Nephron (organoid): ENCODE data around the gene CRACR2B.

ENCODE experiments used
- H3K27ac Mint-ChIP-seq, 3 experiments: 2 replicates each; pipeline ENCODE4 v1.8.0; 2020; ENCODE audit warnings: mixed read lengths in 3 of 3, mild to moderate bottlenecking in 2 of 3, moderate library complexity in 1 of 3
- H3K27me3 Mint-ChIP-seq: 2 replicates; pipeline ENCODE4 v1.8.0; 2021; ENCODE audit warnings: low read depth, mild to moderate bottlenecking, moderate library complexity, mixed read lengths
- H3K36me3 Mint-ChIP-seq: 2 replicates; pipeline ENCODE4 v1.8.0; 2020; ENCODE audit warnings: low read depth, mixed read lengths
- H3K4me1 Mint-ChIP-seq: 2 replicates; pipeline ENCODE4 v1.8.0; 2020; ENCODE audit warnings: mixed read lengths
- H3K4me3 Mint-ChIP-seq, 3 experiments: 2 replicates each; pipeline ENCODE4 v1.8.0; 2020; ENCODE audit warnings: mild to moderate bottlenecking in 3 of 3, mixed read lengths in 3 of 3, moderate library complexity in 2 of 3
- H3K9me3 Mint-ChIP-seq: 2 replicates; pipeline ENCODE4 v1.8.0; 2020; ENCODE audit warnings: mixed read lengths
- TF ChIP-seq, protein P1 (sequence below), 3 experiments: fragments of 200-600 bp; sonication (generic); IDR thresholded peaks; one replicate each; pipeline ENCODE4 v1.5.0; 2021; ENCODE audit warnings: antibody characterized with exemption in 3 of 3; ENCODE audit not compliant: unreplicated experiment in 3 of 3

Gene CRACR2B

DNA sequence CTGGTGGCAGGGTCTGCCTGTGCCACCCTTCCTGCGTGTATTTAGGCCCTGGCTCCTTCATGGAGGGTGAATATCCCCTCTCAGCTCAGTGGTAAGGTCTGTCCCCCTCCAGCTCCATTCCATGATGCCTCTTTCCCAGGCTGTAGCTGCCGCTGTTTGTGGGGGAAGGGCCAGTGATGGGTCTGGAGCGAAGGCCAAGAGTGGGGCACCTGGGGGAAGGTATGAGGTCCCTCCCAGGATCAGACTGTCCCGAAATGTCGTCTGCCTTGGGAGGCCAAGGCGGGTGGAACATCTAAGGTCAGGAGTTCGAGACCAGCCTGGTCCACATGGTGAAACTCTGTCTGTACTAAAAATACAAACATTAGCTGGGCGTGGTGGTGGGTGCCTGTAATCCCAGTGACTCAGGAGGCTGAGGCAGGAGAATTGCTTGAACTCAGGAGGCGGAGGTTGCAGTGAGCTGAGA, 6.2 kb downstream of the CRACR2B start:
- peak overlapping the region; percentile 25 to 69 (median 63) for H3K27ac Mint-ChIP-seq
- peaks cover 22% of the 10 kb centered on the region for H3K4me1 Mint-ChIP-seq
- peak overlapping the region; percentile 84 to 87 (median 85) for H3K4me3 Mint-ChIP-seq
- H3K27me3 Mint-ChIP-seq = peaks cover 18% of the 10 kb centered on the region
- H3K36me3 Mint-ChIP-seq = peaks cover 5% of the 10 kb centered on the region
- TF ChIP-seq, protein P1, sequence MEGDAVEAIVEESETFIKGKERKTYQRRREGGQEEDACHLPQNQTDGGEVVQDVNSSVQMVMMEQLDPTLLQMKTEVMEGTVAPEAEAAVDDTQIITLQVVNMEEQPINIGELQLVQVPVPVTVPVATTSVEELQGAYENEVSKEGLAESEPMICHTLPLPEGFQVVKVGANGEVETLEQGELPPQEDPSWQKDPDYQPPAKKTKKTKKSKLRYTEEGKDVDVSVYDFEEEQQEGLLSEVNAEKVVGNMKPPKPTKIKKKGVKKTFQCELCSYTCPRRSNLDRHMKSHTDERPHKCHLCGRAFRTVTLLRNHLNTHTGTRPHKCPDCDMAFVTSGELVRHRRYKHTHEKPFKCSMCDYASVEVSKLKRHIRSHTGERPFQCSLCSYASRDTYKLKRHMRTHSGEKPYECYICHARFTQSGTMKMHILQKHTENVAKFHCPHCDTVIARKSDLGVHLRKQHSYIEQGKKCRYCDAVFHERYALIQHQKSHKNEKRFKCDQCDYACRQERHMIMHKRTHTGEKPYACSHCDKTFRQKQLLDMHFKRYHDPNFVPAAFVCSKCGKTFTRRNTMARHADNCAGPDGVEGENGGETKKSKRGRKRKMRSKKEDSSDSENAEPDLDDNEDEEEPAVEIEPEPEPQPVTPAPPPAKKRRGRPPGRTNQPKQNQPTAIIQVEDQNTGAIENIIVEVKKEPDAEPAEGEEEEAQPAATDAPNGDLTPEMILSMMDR (IDR thresholded peaks at IDR 0.05; ENCODE audit: unreplicated experiment in 3 of 3) = no peak
- H3K9me3 Mint-ChIP-seq = no peaks in the 10 kb centered on the region

DNA sequence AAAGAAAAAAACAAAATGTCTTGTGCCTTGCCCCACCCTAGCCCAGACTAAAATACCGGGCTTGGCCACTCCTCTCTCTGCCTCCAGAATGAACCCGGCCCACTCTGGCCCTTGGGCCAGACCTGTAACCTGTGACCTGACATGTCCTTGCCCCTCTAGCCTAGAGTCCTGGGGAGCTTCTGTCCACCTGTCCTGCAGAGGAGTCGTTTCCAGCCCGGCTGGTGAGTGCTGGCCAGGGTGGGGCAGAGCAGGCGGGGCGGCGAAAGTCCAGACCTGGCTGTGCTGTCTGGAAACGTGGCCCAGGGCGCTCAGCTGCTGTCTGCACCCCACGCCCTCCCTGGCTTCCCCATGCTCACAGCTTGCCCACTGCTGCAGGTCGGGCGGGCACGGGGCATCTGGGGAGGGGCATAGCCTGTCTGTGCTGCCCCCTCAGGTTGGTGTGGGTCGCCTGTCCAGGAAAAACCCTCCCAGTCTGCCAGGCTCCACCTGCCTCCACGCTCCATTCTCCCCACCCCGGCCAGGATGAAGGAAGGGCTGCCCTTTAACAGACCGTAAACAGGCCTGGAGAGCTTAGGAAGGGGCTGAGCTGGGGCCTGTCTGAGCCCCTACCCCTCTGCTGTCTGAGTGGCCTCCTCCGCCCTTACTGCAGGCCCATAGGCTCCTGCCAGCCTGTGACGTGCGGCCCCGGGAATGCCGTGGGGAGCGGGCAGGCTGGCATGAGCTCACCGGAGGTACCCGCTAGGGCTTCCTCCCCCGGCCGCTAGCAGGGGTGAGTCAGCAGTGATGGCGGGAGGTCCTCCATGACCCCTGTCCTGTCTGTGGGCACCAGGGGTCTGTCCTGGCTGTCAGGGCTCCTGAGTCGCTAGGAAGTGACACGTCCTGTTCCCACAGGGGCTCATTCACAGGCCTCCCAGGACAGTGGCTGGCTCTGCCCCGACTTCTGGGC, 6.9 kb downstream of the CRACR2B start:
- peaks cover 11% of the 10 kb centered on the region for H3K27me3 Mint-ChIP-seq
- H3K4me1 Mint-ChIP-seq = peaks cover 16% of the 10 kb centered on the region
- H3K9me3 Mint-ChIP-seq = no peaks in the 10 kb centered on the region
- H3K4me3 Mint-ChIP-seq = peak overlapping the region; percentile 84 to 87 (median 85)
- peaks cover 6% of the 10 kb centered on the region for H3K36me3 Mint-ChIP-seq
- peak overlapping the region in 2 of 3 experiments; percentile 63 to 69 for H3K27ac Mint-ChIP-seq
- TF ChIP-seq, protein P1 (IDR thresholded peaks at IDR 0.05; ENCODE audit: unreplicated experiment in 3 of 3) = no peak

DNA sequence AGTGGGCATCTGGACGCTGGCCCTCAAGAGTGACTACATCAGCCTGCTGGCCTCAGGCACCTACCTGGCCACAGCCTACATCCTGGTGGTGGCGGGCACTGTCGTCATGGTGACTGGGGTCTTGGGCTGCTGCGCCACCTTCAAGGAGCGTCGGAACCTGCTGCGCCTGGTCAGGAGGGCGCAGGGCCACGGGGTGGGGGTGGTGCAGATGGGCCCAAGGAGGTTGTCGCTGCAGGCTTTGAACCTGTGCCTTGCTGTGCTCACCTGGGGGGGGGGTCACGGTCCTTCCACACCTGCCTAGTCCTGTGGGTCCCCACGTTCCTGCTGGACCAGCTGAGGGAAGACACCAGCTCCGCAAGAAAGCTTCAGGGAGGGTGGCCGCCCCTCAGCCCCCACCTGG, 8.6 kb downstream of the CRACR2B start:
- Mint-ChIP-seq H3K36me3 (peaks cover 12% of the 10 kb centered on the region), H3K27ac (no peak overlapping the region), H3K27me3 (peaks cover 7% of the 10 kb centered on the region), H3K4me3 (no peak overlapping the region), H3K4me1 (peaks cover 24% of the 10 kb centered on the region), H3K9me3 (no peaks in the 10 kb centered on the region)
- TF ChIP-seq, protein P1 (IDR thresholded peaks at IDR 0.05; ENCODE audit: unreplicated experiment in 3 of 3) = no peak

DNA sequence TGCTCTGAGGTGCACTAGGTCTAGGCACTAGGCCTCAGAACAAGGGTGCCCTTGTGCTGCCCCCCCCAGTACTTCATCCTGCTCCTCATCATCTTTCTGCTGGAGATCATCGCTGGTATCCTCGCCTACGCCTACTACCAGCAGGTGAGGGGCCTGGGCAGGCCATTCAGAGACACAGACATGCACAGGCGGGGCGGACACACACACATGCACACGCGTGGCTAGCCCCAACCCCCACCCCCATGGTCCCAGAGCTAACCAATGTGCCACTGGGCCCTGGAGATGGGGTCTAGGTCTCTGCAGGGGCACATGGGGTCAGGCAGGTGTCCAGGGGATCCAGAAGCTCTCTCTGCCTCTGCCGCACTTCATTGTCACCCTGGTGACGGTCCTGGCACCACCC, 9.0 kb downstream of the CRACR2B start:
- Mint-ChIP-seq H3K36me3 (peaks cover 12% of the 10 kb centered on the region), H3K27me3 (peaks cover 3% of the 10 kb centered on the region), H3K9me3 (no peaks in the 10 kb centered on the region), H3K27ac (no peak overlapping the region), H3K4me3 (no peak overlapping the region), H3K4me1 (peaks cover 19% of the 10 kb centered on the region)
- TF ChIP-seq, protein P1 (IDR thresholded peaks at IDR 0.05; ENCODE audit: unreplicated experiment in 3 of 3) = no peak

DNA sequence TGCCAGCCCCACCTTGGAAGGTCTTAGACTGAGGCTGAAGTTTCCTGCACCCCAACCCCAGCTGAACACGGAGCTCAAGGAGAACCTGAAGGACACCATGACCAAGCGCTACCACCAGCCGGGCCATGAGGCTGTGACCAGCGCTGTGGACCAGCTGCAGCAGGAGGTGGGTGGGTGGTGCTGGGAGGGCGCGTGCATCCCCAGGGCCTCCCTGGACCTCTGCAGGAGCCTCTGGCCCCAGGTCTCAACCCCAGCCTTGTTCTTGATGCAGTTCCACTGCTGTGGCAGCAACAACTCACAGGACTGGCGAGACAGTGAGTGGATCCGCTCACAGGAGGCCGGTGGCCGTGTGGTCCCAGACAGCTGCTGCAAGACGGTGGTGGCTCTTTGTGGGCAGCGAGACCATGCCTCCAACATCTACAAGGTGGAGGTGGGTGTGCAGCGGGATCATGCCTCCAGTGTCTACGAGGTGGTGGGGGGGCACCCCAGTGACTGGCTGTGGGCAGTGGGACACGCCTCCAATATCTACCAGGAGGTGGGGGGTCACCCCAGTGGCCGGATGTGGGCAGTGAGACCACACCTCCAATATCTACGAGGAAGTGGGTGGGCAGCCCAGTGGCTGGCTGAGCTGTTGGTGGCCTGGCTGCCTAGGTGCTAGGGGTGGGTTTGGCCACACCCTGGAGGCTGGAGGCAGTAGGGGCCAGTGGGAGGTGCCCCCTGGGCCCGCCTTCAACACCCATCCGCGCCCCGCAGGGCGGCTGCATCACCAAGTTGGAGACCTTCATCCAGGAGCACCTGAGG, 9.7 kb downstream of the CRACR2B start:
- no peaks in the 10 kb centered on the region for H3K9me3 Mint-ChIP-seq
- H3K4me3 Mint-ChIP-seq = no peak overlapping the region

More for the DNA sequence above, 9.7 kb downstream of the CRACR2B start:
- Mint-ChIP-seq H3K36me3 (peaks cover 12% of the 10 kb centered on the region), H3K27me3 (no peaks in the 10 kb centered on the region), H3K27ac (no peak overlapping the region), H3K4me1 (peaks cover 16% of the 10 kb centered on the region)
- TF ChIP-seq, protein P1 (IDR thresholded peaks at IDR 0.05; ENCODE audit: unreplicated experiment in 3 of 3) = no peak
